CD1c-positive myeloid dendritic cell (primary cell): ENCODE results near the gene SLC26A3.
A peak's percentile ranks its signal among the peaks of the same experiment; 100 is the strongest.

Experiments
- DNase-seq: peaks from one replicate; pipeline ENCODE4 v3.0.0-alpha.2; 2016; ENCODE audit errors: extremely low spot score

SLC26A3 gene

GRCh38 chr7:107746006-107746405 is 57.0 kb downstream of the SLC26A3 start:
- DNase-seq, result no peak

DNA sequence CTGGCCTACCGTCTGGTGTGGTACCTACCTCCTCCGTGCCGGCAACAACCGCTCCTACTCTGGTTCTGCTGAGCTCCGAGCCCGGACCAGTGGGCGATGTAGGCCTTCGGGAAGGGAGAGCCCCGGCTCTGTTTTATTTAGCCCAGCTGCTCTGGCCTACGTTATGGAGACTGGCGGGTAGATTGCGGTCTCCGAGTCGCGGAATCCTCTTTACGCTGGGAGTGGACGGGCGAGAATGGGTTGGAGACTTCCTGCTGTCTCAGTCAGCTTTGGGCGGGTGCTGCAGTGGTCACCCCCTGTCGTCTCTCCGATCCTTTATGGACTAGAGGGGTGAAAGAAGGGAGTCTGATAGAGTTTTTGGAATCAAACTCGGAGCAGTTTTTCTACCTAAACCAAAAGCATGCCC is 58.7 kb downstream of the SLC26A3 start:
- no peak for DNase-seq

DNA sequence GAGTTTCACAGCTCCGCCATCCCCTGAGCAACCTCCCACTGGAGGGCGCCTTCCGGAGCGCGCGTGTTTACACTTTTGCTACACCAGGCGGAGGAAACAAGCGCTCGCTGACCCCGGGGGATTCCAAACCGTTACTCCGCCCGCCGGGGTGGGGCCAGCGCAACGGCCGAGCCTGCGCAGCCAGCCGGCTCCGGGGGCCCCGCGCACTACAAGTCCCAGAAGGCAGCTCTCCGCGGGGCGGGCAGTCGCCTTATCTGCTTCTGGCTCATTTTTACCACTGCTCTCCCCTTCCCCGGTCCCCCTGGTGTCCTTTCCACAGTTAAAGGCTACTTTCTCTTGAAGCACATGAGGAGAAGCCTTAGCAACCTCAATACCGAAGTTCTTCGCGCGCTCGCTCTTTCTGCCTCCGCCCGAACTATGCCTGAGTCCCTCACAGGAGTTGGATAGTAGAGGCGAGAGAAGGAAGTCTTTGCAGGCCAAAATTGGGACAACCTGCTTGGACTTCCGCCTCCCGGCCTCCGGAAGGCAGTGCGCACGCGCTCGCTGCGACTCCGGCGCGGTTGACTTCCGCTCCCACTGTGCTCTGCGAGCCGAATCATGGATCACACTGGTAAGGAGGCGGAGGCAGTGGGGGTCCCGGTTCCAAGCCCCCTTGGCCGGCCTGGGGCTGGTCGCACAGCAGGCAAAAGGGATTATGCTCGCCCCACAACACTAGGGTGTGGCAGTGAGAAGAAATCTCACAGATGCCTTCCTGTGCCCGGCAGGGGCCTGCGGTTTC is 59.3 kb downstream of the SLC26A3 start, which contains the start of gene CBLL1:
Gene CBLL1 (plus strand): TSS at position 576 of the 778 bp plus-strand sequence. CDS start 22 bp downstream, at position 598.
- peak; percentile 98 for DNase-seq

- DNase-seq, result peak; percentile 77
These were observed 60.1 kb downstream of the SLC26A3 start for GRCh38 chr7:107742678-107743566.

GRCh38 chr7:107728276-107728675 is 74.7 kb downstream of the SLC26A3 start:
- DNase-seq, result no peak

DNA sequence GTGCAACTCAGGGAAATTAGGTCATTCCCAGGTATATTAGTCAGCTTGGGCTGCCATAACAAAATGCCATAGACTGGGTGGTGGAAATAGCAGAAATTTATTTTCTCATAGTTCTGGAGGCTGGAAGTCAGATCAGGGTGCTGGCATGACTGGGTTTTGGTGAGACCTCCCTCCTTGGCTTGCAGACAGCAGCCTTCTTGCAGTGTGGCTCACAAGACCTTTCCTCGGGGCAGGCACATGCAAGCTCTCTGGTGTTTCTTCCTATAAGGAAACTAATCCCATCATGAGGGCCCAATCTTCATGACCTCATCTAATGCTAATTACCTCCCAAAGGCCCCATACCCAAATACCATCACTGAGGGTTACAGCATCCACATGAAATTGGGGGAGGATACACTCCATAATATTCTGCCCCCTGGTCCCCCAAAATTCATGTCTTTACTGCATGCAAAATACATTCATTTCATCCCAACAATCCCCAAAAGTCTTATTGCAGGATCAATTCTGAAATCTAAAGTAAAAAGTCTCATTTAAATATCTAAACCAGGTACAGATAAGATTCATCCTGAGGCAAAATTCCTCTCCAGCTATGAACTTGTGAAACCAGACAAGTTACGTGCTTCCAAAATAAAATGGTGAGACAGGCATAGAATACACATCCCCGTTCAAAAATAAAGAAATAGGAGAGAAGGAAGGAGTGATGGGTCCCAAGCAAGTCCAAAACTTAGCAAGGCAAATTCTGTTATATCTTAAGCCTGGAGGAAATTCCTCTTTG is 76.5 kb downstream of the SLC26A3 start:
- no peak for DNase-seq

DNA sequence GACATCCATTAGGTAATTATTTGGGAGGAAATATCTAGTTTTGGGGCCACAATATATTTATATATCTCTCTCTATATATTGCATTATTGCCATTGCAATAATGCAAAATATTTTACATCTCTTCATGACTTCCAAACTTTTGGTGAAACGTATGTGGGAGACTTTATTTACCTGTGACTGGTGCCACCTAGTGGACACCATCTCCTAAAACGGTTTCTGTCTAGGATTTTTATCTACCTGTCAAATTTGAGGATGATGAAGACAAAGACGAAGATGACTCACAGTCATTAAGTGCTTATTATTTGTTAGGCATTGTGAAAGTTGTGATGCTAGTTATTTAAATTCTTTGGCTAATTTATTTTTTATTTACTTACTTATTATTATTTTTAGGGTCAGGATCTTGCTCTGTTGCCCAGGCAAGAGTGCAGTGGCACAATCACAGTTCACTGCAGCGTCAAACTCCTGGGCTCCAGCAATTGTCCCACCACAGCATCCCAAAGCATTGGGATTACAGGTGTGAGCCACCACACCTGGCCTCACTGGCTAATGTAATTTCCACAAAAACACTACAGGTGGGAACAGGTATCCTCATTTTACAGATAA is 77.8 kb downstream of the SLC26A3 start:
- DNase-seq, result peak; percentile 48

DNA sequence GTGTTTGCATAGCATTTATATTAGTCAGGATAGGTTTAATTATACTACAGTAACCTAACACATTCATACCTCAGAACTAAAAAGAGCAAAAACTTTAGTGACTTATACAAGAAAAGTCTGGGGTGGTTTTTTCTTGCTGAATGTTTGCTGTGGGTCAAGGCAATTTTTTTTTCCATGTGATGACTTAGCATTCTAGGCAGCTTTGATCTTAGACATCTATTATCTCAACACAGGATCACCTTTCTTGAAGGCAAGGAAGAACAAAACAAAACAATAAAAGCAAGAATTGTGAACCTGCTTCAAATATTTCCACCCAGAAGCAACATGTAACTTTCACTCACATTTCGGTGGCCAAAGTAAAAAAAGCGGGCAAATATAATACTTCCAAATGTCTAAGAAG is 79.8 kb downstream of the SLC26A3 start:
- no peak for DNase-seq

- no peak for DNase-seq
These were observed 81.7 kb downstream of the SLC26A3 start for GRCh38 chr7:107721286-107721685.

- no peak for DNase-seq
These were observed 84.4 kb downstream of the SLC26A3 start for GRCh38 chr7:107718456-107719193.

DNA sequence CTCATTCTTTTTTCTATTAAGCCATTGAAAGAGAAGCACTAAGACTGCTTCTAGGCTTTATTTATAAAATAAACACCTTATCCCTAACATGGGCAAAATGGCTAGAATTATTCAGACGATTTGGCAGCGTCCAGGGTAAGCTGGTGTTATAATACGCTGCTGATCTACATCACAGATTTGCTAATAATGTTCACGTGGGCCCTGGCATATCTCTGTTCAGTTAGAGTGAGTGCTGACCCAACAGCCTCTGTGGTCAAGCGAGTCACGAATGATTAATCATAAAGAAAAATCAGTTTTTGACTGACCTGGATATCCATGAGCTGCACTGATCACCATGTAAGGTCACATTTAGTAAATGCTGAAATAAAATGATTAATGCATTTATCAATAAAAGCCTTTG is 87.5 kb downstream of the SLC26A3 start:
- DNase-seq, result no peak
